ENCODE results near the gene FBXO24.

Gene FBXO24

GRCh38 chr7:100620804-100621203 is 34.7 kb downstream of the FBXO24 start:
- no peak for DNase-seq (ENCODE audit: low read depth, low spot score)

GRCh38 chr7:100621554-100621953 is 35.4 kb downstream of the FBXO24 start:
- no peak for DNase-seq (ENCODE audit: low read depth, low spot score)

GRCh38 chr7:100623951-100624824 is 38.1 kb downstream of the FBXO24 start:
- no peak for DNase-seq (ENCODE audit: low read depth, low spot score)

GRCh38 chr7:100626055-100626454 is 39.9 kb downstream of the FBXO24 start:
- no peak for DNase-seq (ENCODE audit: low read depth, low spot score)

- peak; percentile 44 for DNase-seq (ENCODE audit: low read depth, low spot score)
Observed at GRCh38 chr7:100626530-100627237, 40.6 kb downstream of the FBXO24 start.

GRCh38 chr7:100627238-100627549 is 41.1 kb downstream of the FBXO24 start:
- DNase-seq (ENCODE audit: low read depth, low spot score) = no peak

GRCh38 chr7:100629117-100629716 is 43.1 kb downstream of the FBXO24 start:
- peak; percentile 94 for DNase-seq (ENCODE audit: low read depth, low spot score)

- no peak for DNase-seq (ENCODE audit: low read depth, low spot score)
Observed at GRCh38 chr7:100630066-100630465, 43.9 kb downstream of the FBXO24 start.

GRCh38 chr7:100632951-100633717 is 47.0 kb downstream of the FBXO24 start:
- DNase-seq (ENCODE audit: low read depth, low spot score) = peak; percentile 47

- no peak for DNase-seq (ENCODE audit: low read depth, low spot score)
Observed at GRCh38 chr7:100639995-100640516, 53.9 kb downstream of the FBXO24 start.

GRCh38 chr7:100640517-100641440 is 54.7 kb downstream of the FBXO24 start:
- DNase-seq (ENCODE audit: low read depth, low spot score) = no peak

- no peak for DNase-seq (ENCODE audit: low read depth, low spot score)
Observed at GRCh38 chr7:100641463-100641859, 55.3 kb downstream of the FBXO24 start, which contains the start of gene TFR2. Gene TFR2, minus strand, starts transcription at chr7:100641552. Its CDS starts 43 bp downstream, at chr7:100641509.

GRCh38 chr7:100641860-100642533 is 55.9 kb downstream of the FBXO24 start:
- no peak for DNase-seq (ENCODE audit: low read depth, low spot score)

GRCh38 chr7:100642534-100642907 is 56.4 kb downstream of the FBXO24 start:
- DNase-seq (ENCODE audit: low read depth, low spot score) = no peak

- DNase-seq (ENCODE audit: low read depth, low spot score) = peak; percentile 30
Observed at GRCh38 chr7:100649826-100650565, 63.9 kb downstream of the FBXO24 start.

Data from ELF-1 (cell line).